Breast epithelium (tissue), 3 donors: ENCODE data around the gene IDUA.

ENCODE experiments used
- CTCF ChIP-seq, 3 donors: fragments of 450-650 bp; IDR thresholded peaks; one replicate each; pipeline ENCODE4 v1.5.1; 2016 to 2017; ENCODE audit warnings: antibody characterized with exemption in 3 of 3, mild to moderate bottlenecking in 3 of 3, moderate library complexity in 3 of 3
- POLR2AphosphoS5 ChIP-seq, 3 donors: sonication (generic); formaldehyde crosslinking; IDR thresholded peaks; one replicate each; pipeline ENCODE4 v1.6.1; 2017; ENCODE audit warnings: antibody characterized with exemption in 3 of 3

- TF ChIP-seq POLR2AphosphoS5 (IDR thresholded peaks at IDR 0.05) (no peak), CTCF (IDR thresholded peaks at IDR 0.05) (no peak)
Measured at GRCh38 chr4:955161-955921, 31.5 kb upstream of the IDUA start.
